HG03139 (cell line): ENCODE measurements around the gene SLC5A11.
"Not testable (repeated sequence)": the region's sequence is repeated elsewhere in the genome, so short reads cannot be mapped to it uniquely, and the experiment has no call there.

Experiments
- ATAC-seq: cut with Tn5 transposase; IDR thresholded peaks from one replicate; pipeline ENCODE4 v1.9.1; 2021; ENCODE audit not compliant: unreplicated experiment

The SLC5A11 gene

DNA sequence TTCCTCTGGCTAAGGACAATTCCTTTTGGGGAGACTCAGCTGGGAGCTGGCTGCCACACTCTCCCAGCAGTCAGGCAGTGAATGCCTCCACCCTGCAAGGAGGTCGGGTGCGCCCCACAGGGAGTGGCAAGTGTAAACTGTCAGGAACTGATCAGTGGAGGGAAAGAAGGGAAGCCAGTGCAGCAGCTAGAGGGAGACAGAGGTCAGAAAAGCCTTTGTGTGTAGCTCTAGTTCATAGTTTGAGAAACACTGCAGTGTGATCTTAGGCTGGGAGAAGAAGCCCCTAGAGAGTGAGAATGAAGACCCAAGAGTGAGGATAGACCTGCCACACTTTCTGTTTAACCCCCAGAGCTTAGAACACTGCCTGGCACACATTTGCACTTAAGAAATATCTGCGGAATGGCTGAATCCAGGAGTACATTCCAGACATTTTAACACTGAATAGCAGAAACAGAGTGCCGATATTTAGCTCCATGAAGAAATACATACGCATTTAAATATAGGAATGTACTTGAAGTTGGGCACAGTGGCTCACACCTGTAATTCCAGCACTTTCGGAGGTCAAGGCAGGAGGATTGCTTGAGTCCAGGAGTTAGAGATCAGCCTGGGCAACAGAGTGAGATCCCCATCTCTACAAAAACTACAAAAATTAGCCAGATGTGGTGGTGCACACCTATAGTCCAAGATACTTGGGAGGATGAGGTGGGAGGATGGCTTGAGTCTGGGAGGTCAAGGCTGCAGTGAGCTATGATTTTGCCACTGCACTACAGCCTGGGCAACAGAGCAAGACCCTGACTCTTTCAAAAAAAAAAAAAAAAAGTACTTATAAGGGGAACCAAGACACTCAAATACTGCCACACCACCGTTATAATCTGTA is 11.1 kb upstream of the SLC5A11 start:
- ATAC-seq, result no peak

DNA sequence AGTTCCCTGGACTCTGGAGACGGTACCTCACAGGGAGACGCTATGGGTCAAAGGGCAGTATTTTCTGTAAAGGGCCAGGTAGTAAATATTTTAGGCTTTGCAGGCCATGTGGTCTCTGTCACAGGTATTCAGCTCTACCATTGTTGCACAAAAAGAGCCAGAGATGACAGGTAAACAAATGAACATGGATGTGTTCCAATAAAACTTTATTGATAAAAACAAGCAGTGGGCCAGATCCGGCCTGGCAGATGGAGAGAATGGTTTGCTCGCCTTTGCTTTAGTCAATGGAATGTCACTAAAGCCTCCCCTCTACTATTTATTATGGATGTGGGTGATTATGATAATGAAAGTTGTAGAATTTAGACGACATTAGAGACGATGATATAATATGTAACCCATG is 8.9 kb upstream of the SLC5A11 start:
- ATAC-seq, result no peak

GRCh38 chr16:24837969-24838368 is 7.8 kb upstream of the SLC5A11 start:
- no peak for ATAC-seq

DNA sequence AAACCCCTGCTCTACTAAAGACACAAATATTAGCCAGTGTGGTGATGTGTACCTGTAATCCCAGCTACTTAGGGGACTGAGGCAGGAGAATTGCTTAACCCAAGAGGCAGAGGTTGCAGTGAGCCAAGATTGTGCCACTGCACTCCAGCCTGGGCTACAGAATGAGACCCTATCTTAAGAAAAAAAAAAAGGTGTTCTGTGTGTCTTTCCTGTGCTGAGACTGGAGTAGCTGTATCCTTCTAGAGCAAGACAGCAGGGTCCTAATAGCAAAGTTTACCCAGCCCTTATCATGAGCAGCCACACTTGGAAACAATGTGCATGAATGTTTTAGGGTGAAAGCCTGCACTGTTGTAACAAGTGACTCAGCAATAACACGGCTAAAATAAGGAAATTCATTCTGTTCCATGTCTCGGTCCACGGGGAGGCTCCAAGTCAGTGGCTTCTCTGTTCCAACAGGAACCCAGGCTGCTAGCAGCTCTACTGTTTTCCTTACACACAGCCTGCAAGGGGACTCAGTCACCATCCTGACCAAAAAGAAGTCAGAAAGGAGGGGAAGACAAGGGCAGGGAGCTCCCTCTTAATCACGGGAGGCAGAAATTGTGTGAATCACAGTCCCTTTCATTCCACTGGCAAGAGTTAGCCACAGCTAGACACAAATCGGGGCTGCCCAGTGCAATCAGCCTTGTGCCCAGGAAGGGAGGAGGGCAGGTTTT is 7.1 kb upstream of the SLC5A11 start:
- ATAC-seq, result no peak

DNA sequence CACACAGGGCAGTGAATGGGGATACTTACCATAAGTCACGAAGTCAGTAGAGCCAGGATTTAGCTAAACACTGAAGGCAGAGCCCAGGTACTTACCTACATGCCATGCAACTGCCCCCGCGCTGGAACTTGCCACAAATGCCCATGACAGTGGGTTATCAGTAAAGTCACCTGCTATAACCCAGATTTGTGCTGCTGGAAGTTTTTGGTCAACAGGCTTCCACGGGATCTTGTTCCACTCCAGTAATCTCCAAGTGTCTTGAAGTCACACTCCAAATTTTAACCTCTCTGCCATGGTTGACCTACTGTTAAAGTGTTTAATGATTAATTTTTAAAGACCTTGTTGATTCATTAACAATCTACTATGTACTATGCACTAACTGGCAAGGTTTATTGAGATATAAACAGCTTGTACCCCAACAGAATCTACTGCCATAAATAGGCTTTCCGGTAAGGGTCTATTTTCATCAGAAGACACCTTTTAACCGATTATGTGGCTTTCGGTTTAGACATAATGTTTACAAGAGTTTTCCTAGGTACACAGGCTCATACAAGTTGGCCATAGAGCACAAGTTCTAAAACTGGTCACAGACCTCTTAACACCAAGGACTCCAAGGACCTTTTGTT is 6.3 kb upstream of the SLC5A11 start:
- no peak for ATAC-seq

- ATAC-seq, result no peak
Measured at GRCh38 chr16:24841291-24841690, 4.5 kb upstream of the SLC5A11 start.

- no peak for ATAC-seq
Measured at GRCh38 chr16:24844101-24845030, 1.4 kb upstream of the SLC5A11 start.

DNA sequence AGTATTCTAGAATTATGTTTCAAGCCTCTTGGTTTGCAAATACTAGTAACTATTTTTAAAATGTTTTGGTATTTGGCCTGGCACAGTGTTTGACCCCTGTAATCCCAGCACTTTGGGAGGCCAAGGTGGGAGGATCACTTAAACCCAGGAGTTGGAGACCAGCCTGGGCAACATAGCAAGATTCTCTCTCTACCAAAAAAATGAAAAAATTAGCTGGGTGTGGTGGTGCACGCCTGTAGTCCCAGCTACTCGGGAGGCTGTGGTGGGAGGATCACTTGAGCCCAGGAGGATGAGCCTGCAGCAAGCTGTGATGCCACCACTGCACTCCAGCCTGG is 765 bp upstream of the SLC5A11 start:
- ATAC-seq, result not testable (repeated sequence)

DNA sequence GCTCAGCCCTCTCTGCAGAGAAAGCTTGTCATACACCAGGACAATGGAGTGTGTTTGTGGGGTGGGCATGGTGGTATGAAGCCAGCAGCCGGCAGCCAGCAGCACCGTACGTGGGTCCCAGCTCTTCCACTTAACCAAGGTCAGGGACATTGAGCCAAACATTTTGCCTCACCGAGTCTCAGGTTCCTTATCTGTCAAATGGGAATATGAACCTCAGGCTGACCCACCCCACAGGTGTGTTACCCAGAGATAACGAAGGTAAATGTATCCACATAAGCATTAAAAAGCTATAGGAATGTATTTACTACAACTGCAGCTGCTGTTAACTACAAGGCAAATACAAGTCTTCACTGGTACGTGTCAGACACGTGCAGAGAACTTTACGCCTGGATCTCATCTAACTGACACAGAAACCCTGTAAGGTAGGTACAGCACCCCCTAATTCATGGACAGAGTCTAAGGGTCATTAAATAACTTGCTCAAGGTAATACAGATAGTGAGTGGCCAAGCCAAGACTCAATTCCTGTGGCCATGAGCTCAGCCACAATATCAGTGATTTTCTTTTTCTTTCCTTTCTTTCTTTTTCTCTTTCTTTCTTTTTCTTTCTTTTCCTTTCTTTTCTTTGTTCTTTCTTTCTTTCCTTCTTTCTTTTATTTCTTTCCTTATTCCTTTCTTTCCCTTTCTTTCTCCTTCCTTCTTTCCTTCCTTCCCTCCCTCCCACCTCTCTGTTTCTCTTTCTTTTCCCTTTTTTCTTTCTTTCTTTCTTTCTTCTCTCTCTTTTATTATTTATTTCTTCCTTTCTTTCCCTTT is 990 bp downstream of the SLC5A11 start:
- no peak for ATAC-seq

DNA sequence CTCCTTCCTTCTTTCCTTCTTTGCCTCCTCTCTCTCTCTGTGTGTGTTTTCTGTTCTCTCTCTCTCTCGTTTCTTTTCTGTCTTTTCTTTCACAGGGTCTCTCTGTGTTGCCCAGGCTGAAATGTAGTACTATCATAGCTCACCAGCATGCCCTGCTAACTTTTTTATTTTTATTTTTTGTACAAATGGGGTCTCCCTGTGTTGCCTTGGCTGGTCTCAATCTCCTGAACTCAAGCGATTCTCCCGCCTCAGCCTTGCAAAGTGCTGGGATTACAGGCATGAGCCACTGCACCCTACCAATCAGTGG is 1.5 kb downstream of the SLC5A11 start:
- no peak for ATAC-seq

- no peak for ATAC-seq
Measured at GRCh38 chr16:24848065-24848464, 2.3 kb downstream of the SLC5A11 start.

DNA sequence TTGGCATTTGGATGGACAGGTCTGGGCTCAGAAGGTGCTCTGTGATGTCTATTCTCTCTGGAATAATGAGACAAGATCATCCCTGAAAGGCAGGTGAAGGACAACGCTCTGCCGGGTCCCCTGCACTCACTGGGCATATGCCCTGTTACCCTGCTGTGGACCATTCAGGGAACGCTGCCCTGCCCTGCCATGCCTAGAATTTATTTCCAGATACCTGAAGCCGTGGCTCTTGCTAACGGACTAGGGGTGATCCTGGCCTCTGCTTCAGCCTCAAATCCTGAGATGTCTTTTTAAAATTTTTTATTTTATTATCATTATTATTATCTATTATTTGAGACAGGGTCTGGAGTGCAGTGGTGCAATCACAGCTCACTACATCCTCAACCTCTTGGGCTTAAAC is 3.9 kb downstream of the SLC5A11 start:
- ATAC-seq, result no peak

- ATAC-seq, result no peak
Measured at GRCh38 chr16:24850289-24850938, 4.7 kb downstream of the SLC5A11 start.

DNA sequence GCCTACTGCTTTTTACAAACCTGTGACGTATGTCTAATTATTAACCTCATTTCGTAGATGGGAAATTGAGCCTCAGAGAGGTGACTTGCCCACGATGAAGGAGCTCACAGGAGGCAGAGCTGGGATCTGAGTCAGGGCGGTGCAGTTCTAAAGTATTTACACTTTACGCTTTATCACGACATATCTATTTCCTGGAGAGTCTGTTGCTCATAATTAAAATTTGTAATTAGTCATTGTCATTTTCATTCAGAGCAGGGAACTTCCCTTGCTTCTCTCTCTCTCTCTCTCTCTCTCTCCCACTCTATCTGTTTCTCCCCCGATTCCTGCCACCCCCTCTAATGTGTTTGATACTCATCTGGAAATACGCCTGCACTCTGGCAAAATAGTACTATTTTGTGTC is 5.9 kb downstream of the SLC5A11 start:
- no peak for ATAC-seq

DNA sequence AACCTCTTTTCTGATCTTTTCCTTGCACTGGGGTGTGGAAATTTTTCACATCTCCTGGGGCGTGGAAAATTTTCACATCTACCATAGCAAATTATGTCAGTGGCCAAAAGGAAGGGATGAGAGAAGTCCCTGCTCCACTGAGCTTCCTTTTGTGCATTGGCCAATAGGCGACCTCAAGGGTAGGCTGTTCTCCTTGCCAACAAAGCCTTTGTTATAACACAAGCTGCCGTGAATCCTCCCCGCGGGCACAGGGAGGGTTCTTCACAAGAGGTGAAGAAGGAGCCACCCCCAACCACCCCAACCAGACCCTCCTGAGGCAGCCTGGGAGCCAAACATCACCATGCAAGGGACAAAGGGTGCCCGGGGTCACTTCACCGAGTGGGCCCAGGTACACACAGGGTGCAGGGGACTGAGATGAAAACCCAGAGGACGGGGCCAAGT is 6.5 kb downstream of the SLC5A11 start:
- no peak for ATAC-seq

DNA sequence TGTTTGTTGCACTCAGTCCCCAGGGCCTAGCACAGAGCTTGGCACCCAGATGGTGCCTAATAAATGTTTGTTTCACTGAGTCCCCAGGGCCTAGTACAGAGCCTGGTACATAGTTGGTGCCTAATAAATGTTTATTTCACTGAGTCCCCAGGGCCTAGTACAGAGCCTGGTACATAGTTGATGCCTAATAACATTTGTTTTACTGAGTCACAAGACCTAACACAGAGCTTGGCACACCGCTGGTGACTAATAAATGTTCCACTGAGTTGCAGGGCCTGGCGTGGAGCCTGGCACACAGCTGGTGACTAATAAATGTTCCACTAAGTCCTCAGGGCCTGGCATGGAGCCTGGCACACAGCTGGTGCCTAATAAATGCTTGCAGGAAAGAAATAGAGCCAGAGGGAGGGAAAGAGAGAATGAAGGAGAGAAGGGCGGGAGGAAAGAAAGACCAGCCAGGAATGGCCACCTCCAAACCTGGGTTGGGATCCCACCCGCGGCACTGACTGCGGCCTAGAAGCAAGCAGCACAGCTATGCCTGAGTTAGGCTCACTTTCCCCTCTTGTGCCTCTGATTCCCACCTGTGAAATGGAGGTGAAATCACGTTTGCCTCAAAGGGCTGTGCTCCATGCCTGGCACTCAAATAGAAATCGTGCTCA is 7.5 kb downstream of the SLC5A11 start:
- no peak for ATAC-seq

GRCh38 chr16:24853830-24854229 is 8.1 kb downstream of the SLC5A11 start:
- no peak for ATAC-seq

- ATAC-seq, result no peak
Measured at GRCh38 chr16:24854607-24855171, 8.9 kb downstream of the SLC5A11 start.

GRCh38 chr16:24855678-24856077 is 9.9 kb downstream of the SLC5A11 start:
- ATAC-seq, result no peak
